Neural crest cell (in vitro differentiated cells): Measurements from ENCODE around the gene CD52. TPM values are rescaled to one million over a fixed set of nuclear protein-coding genes. Genes with fewer than 3 reads are reported as not detected.
"Not testable (repeated sequence)": the region's sequence is repeated elsewhere in the genome, so short reads cannot be mapped to it uniquely, and the experiment has no call there.

Source experiments
- DNase-seq: peaks from one replicate; pipeline ENCODE4 v3.0.0; 2021; ENCODE audit warnings: low read depth, mixed read lengths, low spot score
- H3K27ac Mint-ChIP-seq: one replicate; pipeline ENCODE4 v1.8.0; 2021; ENCODE audit warnings: mild to moderate bottlenecking, mixed read lengths; ENCODE audit not compliant: unreplicated experiment
- H3K27me3 Mint-ChIP-seq: 2 replicates; pipeline ENCODE4 v1.8.0; 2021; ENCODE audit warnings: low read depth, mild to moderate bottlenecking, mixed read lengths
- H3K36me3 Mint-ChIP-seq: 2 replicates; pipeline ENCODE4 v1.8.0; 2021; ENCODE audit warnings: low read depth, mild to moderate bottlenecking, mixed read lengths
- H3K4me1 Mint-ChIP-seq: 2 replicates; pipeline ENCODE4 v1.8.0; 2021; ENCODE audit warnings: mixed read lengths
- H3K4me3 Mint-ChIP-seq: one replicate; pipeline ENCODE4 v1.8.0; 2021; ENCODE audit warnings: mild to moderate bottlenecking, mixed read lengths
- H3K9me3 Mint-ChIP-seq: 2 replicates; pipeline ENCODE4 v1.8.0; 2021; ENCODE audit warnings: mixed read lengths
- CTCF ChIP-seq: fragments of 200-600 bp; sonication (generic); conservative IDR thresholded peaks from 2 replicates; pipeline ENCODE4 v1.5.0; 2021; ENCODE audit warnings: antibody characterized with exemption, mild to moderate bottlenecking
- total RNA-seq: library from RNA; stranded (reverse); gene quantifications from 2 replicates; pipeline ENCODE4 v1.2.1, GENCODE V29; 2021

CD52 gene
- total RNA-seq, 1 donor from 2014 or later, result not detected

- Mint-ChIP-seq H3K4me3 (no peak overlapping the region), H3K27ac (no peak overlapping the region), H3K4me1 (peaks cover 4% of the 10 kb centered on the region), H3K27me3 (peaks cover 7% of the 10 kb centered on the region), H3K36me3 (no peaks in the 10 kb centered on the region), H3K9me3 (no peaks in the 10 kb centered on the region)
- DNase-seq, result no peak
- no peak for TF ChIP-seq CTCF
Measured at GRCh38 chr1:26330276-26330675, 12.5 kb downstream of the CD52 start.

GRCh38 chr1:26333312-26333711, 15.6 kb downstream of the CD52 start:
- not testable (repeated sequence) for H3K36me3 Mint-ChIP-seq

GRCh38 chr1:26335774-26336476, 18.2 kb downstream of the CD52 start:
- Mint-ChIP-seq H3K27ac (no peak overlapping the region), H3K4me1 (peaks cover 21% of the 10 kb centered on the region), H3K36me3 (no peaks in the 10 kb centered on the region), H3K9me3 (no peaks in the 10 kb centered on the region), H3K4me3 (peak overlapping the region; percentile 87), H3K27me3 (peaks cover 16% of the 10 kb centered on the region)
- DNase-seq, result no peak
- TF ChIP-seq CTCF, result no peak

More at GRCh38 chr1:26333312-26333711, 15.6 kb downstream of the CD52 start:
- Mint-ChIP-seq H3K4me3 (peak overlapping the region; percentile 53), H3K27me3 (peaks cover 16% of the 10 kb centered on the region), H3K4me1 (peaks cover 16% of the 10 kb centered on the region)
- not testable (repeated sequence) for DNase-seq, H3K27ac Mint-ChIP-seq, H3K9me3 Mint-ChIP-seq

DNA sequence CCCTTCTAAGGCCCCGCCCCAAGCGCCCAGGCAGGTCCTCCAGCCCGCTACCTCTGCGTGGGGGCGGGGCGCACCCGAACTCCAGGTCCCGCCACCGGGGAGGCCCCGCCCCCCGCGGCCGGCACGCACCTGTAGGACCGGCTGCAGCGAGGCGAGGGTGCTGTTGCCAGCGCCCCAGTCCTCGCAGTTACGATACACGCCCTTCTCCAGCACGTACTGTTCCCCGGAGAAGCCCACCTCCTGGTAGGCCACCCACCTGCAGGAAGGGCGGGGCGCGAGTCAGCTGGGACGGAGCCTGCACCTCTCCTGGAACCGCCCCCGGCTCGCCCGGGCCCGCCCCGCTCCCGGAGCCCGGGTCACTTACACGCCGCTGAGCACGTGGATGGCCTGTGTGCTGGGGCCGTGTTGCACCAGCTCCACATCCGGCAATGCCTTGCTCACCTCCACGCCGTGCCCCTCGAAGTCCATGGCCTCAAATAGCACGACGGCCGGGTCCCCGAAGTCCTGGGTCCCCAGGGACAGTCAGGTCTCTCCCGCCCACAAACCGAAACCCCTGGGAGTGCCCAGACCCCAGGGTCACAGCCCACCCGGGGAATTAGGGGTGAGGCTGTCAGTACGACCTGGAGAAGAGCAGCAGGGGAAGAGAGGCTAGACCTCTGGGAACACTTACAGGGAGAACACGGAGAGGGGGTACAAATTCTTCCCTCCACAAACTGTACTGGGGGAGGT, 18.9 kb downstream of the CD52 start:
- no peak for TF ChIP-seq CTCF
- peaks cover 16% of the 10 kb centered on the region for H3K27me3 Mint-ChIP-seq
- H3K36me3 Mint-ChIP-seq, result no peaks in the 10 kb centered on the region
- peak overlapping the region; percentile 65 for H3K4me3 Mint-ChIP-seq
- no peak overlapping the region for H3K27ac Mint-ChIP-seq
- peaks cover 21% of the 10 kb centered on the region for H3K4me1 Mint-ChIP-seq
- peak; percentile 42 for DNase-seq
- H3K9me3 Mint-ChIP-seq, result no peaks in the 10 kb centered on the region

DNA sequence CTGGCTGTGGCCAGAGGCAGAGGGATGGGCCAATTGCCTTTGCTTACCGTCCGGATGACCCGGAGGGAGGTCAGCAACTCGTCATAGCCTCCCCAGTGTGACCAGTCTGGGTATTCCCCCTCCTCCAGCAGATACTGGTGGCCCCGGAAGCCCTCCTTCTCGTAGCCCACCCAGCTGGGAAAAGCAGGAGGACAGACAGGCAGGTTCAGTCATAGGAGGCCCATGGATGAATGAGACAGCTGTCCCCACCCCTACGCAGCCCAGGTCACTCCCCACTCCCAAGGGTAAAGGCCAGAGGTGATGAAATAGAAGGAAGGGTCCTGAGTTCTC, 19.4 kb downstream of the CD52 start:
- H3K4me1 Mint-ChIP-seq, result peaks cover 24% of the 10 kb centered on the region
- H3K4me3 Mint-ChIP-seq, result no peak overlapping the region
- DNase-seq, result no peak
- no peak overlapping the region for H3K27ac Mint-ChIP-seq
- no peak for TF ChIP-seq CTCF
- no peaks in the 10 kb centered on the region for H3K36me3 Mint-ChIP-seq
- H3K27me3 Mint-ChIP-seq, result peaks cover 16% of the 10 kb centered on the region
- no peaks in the 10 kb centered on the region for H3K9me3 Mint-ChIP-seq

GRCh38 chr1:26337625-26338024, 19.9 kb downstream of the CD52 start:
- no peak for TF ChIP-seq CTCF
- H3K27ac Mint-ChIP-seq, result no peak overlapping the region
- DNase-seq, result no peak
- peaks cover 25% of the 10 kb centered on the region for H3K4me1 Mint-ChIP-seq
- peak overlapping the region; percentile 67 for H3K4me3 Mint-ChIP-seq
- peaks cover 16% of the 10 kb centered on the region for H3K27me3 Mint-ChIP-seq
- no peaks in the 10 kb centered on the region for H3K9me3 Mint-ChIP-seq
- no peaks in the 10 kb centered on the region for H3K36me3 Mint-ChIP-seq
